NCI-H2081 treated with DMSO at 0.1 percent for 48 hours (cell line): ENCODE results near the gene EPHB4.
"Not testable (repeated sequence)": the region's sequence is repeated elsewhere in the genome, so short reads cannot be mapped to it uniquely, and the experiment has no call there.

Experiments used
- DNase-seq: peaks from one replicate; lab custom pipeline; 2025; lab: John Stamatoyannopoulos, UW

The EPHB4 gene

DNA sequence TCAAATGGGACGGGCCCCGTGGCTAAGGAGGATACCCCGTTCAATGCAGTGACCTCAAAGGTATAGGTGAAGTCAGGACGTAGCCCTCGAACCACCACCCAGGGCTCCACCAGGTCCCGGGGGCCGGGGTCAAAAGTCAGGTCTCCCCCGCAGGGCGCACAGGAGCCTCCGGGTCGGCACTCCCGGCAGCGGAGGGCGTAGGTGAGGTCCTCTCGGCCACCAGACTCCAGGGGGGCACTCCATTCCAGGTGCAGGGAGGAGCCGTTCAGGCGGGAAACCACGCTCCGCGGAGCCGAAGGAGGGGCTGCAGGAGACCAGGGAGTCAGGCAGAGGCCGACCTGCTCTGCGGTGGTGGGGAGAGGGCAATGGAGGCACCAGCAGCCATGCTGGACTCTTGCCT is 7.7 kb downstream of the EPHB4 start:
- no peak for DNase-seq

- no peak for DNase-seq
Measured at GRCh38 chr7:100818825-100819224, 8.5 kb downstream of the EPHB4 start.

DNA sequence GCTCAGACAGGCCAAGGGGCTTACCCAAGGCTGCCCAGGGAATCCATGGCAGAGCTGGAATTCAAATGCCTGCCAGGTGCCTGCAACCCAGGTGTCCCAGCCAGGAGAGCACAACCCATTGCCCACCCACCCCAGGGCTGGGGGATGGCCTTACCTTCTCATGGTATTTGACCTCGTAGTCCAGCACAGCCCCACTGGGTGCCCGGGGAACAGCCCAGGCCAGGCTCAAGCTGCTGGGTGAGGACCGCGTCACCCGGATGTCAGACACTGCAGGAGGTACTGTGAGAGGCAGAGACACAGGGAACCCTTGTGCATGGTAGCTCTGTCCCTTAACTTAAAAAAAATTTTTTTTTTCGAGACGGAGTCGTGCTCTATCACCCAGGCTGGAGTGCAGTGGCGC is 9.0 kb downstream of the EPHB4 start:
- DNase-seq, result no peak

DNA sequence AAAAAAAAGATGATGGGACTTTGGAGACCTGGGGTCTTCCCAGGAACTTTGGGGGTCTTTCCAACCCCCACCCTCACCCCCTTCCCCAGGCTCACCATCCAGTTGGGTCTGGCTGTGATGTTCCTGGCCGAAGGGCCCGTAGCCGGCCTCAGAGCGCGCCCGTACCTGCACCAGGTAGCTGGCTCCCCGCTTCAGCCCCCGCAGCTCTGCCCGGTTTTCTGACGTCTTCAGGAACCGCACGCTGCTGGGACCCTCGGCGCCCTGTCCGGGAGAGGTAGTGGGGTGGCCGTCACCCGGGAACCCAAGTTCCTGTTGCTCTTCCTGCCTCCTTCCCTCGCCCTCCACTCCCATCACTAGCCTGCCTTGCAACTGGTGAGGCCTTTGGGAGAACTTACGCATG is 10.2 kb downstream of the EPHB4 start:
- no peak for DNase-seq

DNA sequence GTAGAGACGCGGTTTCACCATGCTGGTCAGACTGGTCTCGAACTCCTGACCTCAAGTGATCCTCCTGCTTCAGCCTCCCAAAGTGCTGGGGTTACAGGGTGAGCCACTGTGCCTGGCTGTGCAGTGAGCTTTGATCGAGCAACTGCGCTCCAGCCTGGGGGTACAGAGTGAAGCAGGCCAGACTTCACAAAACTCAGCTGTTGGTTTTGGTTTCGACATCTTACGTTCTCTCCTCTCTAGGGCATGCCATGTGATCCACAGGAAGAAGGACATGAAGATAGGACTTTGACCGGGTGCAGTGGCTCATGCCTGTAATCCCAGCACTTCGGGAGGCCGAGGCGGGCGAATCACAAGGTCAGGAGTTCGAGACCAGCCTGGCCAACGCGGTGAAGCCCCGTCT is 10.8 kb downstream of the EPHB4 start:
- not testable (repeated sequence) for DNase-seq

DNA sequence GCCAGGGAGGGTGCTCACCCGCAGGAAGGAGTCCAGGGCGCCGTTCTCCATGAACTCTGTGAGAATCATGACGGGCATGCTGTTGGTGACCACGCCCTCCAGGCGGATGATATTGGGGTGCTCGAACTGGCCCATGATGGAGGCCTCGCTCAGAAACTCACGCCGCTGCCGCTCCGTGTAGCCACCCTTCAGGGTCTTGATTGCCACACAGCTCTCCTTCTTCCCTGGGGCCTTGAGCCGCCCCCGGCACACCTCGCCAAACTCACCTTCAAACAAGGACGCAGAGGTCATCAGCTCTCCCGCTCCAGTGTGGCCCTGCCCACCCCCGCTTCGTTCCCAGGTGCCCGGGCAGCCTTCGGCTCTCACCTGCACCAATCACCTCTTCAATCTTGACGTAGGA is 14.6 kb downstream of the EPHB4 start:
- no peak for DNase-seq

GRCh38 chr7:100811480-100811879 is 15.8 kb downstream of the EPHB4 start:
- DNase-seq, result no peak

GRCh38 chr7:100808354-100808875 is 18.9 kb downstream of the EPHB4 start:
- no peak for DNase-seq

DNA sequence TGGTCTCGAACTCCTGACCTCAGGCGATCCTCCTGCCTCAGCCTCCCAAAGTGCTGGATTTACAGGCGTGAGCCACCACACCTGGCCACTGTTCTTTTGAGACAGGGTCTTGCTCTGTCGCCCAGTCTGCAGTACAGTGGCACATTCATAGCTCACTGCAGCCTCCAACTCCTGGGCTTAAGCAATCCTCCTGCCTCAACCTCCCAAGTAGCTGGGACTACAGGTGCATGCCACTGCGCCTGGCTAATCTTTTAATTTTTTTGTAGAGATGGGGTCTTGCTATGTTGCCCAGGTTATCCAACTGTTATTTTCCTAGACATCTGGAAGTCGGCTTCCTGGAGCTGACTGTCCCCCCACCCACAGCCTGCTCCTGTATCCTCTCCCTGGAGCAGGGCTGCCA is 20.4 kb downstream of the EPHB4 start:
- DNase-seq, result not testable (repeated sequence)

DNA sequence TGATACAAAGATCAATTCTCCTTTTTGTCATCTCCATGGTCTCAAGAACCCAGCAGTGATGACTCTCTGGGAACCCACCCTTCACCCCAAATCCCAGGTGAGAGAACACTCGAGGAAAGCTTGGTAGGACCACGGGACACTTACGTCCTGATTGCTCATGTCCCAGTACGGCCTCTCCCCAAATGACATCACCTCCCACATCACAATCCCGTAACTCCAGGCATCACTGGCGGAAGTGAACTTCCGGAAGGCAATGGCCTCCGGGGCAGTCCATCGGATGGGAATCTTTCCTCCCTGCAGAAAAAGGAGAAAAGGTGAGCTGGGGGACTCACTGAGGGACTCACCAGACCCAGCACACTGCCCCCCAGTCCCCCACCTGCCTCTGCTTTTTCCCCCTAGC is 21.0 kb downstream of the EPHB4 start:
- no peak for DNase-seq

DNA sequence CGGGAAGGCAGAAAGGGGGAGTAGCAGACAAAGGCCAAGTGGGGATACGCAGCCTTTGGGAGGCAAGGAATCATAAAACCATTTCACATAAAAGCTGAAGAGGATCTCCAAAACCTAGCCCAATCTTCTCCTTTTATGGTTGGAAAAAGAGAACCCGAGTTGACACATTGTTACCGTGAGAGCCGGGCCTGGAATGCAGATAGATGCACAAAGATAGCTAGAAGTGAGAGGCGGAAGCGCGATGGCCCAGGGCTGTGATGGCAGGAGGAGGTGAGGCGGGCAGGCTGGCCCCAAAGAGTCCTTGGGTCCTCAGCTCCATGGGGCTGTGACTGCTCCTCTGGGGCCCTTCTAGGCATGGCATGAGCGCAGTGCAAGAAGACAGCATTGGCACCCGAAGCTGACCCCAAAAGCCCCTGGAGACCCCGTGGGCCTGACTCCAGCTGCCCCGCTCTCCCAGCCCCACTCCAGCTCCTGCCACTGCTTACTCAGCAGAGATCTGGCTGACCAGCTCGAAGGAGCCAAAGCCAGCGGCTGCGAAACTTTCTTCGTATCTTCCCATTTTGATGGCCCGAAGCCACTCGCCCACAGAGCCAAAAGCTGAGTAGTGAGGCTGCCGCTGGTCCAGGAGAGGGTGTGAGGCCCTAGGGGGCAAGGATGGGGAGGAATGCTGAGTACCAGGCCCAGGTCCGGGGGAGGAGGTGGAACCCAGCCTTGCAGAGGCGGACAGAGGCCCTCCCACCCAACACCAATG is 22.5 kb downstream of the EPHB4 start:
- DNase-seq, result no peak

DNA sequence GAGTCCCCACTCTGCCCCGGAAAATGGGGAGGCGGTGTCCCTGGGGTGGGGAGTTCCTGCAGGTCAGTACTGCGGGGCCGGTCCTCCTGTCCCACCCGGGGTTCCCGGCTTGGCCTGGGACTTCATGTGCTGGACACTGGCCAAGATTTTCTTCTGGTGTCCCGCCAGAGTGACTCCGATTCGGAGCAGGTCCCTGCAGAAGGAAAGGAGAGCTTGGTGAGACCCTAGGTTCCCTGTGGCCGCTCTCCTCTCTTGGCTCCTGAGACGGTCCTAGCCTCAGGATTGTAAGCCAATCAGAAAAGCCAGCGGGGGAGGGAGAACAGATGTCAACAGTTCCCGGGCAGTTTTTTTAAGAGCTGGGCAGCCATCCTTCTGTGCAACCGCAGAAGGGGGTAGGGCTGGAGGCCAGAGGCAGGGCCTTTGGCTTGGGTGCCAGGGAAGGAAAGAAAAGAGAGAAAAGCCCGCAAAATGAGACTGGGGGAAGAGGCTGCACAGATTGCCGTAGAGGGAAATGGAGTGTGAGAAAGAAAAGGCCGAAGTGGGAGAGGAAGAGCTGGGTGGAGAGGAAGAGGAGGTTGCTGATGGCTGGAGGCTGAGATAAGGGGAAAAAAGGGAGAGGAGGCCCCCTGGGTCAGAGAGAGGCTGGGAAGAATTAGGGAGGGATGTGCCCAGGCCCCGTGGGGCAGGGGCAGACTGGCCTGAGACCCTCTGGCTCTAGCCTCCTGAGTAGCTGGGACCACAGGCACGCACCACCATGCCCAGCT is 23.7 kb downstream of the EPHB4 start:
- no peak for DNase-seq

GRCh38 chr7:100802951-100803350 is 24.4 kb downstream of the EPHB4 start:
- DNase-seq, result no peak

- no peak for DNase-seq
Measured at GRCh38 chr7:100801833-100802568, 25.3 kb downstream of the EPHB4 start.

DNA sequence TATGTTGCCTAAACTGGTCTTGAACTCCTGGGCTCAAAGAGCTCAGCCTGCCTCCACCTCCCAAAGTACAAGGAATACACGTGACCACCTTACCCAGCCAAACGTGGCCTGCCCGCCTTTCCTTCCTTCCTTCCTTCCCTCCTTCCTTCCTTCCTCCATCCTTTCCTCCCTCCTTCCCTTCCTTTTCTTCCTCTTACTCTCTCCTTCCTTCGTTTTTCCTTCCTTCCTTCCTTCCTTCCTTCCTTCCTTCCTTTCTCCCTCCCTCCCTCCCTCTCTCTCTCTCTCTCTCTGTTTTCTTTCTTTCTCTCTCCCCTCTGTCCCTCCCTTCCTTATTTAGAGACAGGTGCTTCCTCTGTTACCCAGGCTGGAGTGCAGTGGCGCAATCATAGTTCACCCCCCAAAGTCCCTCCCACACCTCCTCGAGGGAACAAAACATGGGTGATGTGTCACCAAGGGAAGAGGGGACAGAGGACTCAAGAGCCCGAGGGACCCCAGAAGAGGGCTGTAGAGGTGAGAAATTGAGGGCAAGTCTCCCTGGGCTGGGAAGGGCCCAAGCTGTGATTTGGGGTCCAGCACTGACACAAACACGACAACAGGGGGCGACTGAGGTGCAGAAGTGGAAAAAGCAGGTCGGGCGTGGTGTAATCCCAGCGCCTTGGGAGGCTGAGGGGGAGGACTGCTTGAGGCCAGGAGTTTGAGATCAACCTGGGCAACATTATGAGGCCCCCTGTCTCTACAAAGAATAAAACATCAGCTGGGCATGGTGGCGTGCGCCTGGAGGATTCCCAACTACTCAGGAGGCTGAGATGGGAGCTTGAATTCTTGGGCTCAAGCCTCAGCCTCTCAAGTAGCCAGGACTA is 28.1 kb downstream of the EPHB4 start:
- no peak for DNase-seq

DNA sequence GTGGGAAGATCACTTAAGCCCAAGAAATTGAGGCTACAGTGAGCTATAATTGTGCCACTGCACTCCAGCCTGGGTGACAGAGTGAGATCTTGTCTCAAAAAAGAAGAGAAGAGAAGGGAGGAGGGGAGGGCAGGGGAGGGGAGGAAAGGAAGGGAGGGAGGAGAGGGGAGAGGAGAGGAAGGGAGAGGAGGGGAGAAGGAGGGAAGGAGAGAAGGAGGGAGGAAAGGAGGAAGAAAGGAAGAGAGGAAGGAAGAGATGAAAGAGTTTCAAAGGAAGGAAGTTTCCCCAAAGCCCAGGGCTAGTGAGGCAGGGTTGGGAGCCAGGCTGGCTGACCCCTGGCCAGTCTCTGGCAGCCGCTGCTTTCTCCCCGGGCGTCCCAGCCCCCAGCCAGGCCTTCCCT is 32.6 kb downstream of the EPHB4 start:
- DNase-seq, result no peak

DNA sequence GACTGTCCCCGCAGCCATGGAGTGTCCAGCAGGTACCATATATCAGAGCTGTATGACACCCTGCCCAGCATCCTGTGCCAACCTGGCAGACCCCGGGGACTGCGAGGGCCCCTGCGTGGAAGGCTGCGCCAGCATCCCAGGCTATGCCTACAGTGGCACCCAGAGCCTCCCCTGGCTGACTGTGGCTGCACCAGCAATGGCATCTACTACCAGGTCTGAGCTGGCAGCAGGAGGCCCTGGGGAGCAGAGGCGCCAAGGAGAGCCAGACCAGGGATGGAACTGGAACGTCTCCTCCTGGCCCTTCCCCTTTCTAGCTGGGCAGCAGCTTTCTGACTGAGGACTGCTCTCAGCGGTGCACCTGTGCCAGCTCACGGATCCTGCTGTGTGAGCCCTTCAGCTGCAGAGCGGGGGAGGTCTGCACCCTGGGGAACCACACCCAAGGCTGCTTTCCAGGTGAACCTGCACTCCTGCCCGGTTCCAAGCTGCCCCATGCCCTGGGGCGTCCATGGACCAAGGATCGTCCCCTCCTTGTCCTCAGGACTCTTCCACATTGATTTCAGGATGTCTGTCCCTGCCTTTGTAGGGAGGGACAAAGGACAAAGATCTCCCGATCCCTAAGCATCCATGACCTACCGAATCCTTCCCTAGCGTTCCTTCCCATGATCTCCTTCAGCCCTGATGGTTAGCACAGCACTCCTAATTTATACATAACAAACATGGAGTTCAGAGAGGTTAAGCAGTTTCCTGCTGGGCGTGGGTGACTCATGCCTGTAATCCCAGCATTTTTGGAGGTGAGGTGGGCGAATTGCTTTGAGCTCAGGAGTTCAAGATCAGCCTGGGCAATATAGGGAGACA is 33.3 kb downstream of the EPHB4 start:
- no peak for DNase-seq

GRCh38 chr7:100791881-100792666 is 35.2 kb downstream of the EPHB4 start:
- no peak for DNase-seq

GRCh38 chr7:100789055-100789454 is 38.3 kb downstream of the EPHB4 start:
- no peak for DNase-seq

- DNase-seq, result no peak
Measured at GRCh38 chr7:100786323-100786722, 41.0 kb downstream of the EPHB4 start.
